Astrocyte of the cerebellum (primary cell): ENCODE data around the gene CNIH2.
A peak's percentile ranks its signal among the peaks of the same experiment; 100 is the strongest.

Source experiments
- DNase-seq: peaks from one replicate; pipeline ENCODE4 v3.0.0-alpha.2; 2011; ENCODE audit warnings: low read depth
- H3K4me3 ChIP-seq: 2 replicates; pipeline ENCODE4 v1.5.1; 2011; ENCODE audit warnings: mild to moderate bottlenecking, low read depth, low read length, moderate library complexity
- CTCF ChIP-seq: IDR thresholded peaks from 2 replicates; pipeline ENCODE4 v1.5.1; 2012; ENCODE audit warnings: low read length, low read depth, moderate library complexity, mild to moderate bottlenecking; ENCODE audit errors: missing control alignments
- in situ Hi-C: cut with HindIII; loops from 2 replicates; pipeline ENCODE4 v1.10.0; 2017; ENCODE audit warnings: low sequenced_read_pairs

Gene CNIH2

GRCh38 chr11:66277471-66278362 lies at the start of gene CNIH2:
TSS of gene CNIH2 (plus strand) at chr11:66278175. CDS start at chr11:66278457, 282 bp downstream.
- in situ Hi-C loops, result loop anchor here (10.0 kb wide), 1 partner anchor 57 kb away; the partner anchor contains the start of gene RIN1
- DNase-seq, result no peak
- no peak for TF ChIP-seq CTCF
- H3K4me3 ChIP-seq, result peak within 1 kb of the TSS; percentile 32

GRCh38 chr11:66228521-66228920 lies 49.5 kb upstream of the CNIH2 start:
- in situ Hi-C loops, result no loop called here
- no peak overlapping the region for H3K4me3 ChIP-seq
- TF ChIP-seq CTCF, result no peak
- no peak for DNase-seq

- TF ChIP-seq CTCF, result no peak
- DNase-seq, result no peak
- no peak overlapping the region for H3K4me3 ChIP-seq
- in situ Hi-C loops, result no loop called here
Measured at GRCh38 chr11:66230156-66230555, 47.8 kb upstream of the CNIH2 start.

DNA sequence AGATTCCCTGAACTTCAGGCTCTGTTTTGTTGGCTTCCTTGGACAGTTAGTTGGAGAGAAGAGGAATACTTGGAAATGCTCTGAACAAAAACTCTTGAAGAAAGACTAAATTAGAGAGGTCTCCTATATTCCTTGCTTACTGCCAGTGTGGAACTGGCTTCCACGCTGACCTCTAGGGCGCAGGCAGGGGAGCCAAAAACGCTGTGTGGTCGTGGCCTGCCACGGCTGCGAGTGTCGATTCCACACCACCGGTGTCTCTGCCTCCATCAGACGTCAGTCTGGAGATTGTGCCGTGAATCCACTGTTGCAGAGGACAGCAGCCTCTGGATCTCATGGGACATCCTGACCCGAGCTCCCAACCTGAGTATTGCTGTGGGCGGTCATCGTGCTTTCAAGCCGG lies 47.0 kb upstream of the CNIH2 start:
- in situ Hi-C loops, result no loop called here
- H3K4me3 ChIP-seq, result no peak overlapping the region
- TF ChIP-seq CTCF, result no peak
- DNase-seq, result no peak

GRCh38 chr11:66231561-66231960 lies 46.4 kb upstream of the CNIH2 start:
- DNase-seq, result no peak
- no peak overlapping the region for H3K4me3 ChIP-seq
- TF ChIP-seq CTCF, result no peak
- in situ Hi-C loops, result no loop called here

- H3K4me3 ChIP-seq, result no peak overlapping the region
- DNase-seq, result no peak
- in situ Hi-C loops, result no loop called here
- no peak for TF ChIP-seq CTCF
Measured at GRCh38 chr11:66232769-66233168, 45.2 kb upstream of the CNIH2 start.
